ENCODE measurements around the gene TMEM18. TPM values are rescaled to one million over a fixed set of nuclear protein-coding genes. Genes with fewer than 3 reads are reported as not detected.

The TMEM18 gene
- total and polyA plus RNA-seq, 2 experiments from 2014 or later = 15.0 to 41.9 TPM

DNA sequence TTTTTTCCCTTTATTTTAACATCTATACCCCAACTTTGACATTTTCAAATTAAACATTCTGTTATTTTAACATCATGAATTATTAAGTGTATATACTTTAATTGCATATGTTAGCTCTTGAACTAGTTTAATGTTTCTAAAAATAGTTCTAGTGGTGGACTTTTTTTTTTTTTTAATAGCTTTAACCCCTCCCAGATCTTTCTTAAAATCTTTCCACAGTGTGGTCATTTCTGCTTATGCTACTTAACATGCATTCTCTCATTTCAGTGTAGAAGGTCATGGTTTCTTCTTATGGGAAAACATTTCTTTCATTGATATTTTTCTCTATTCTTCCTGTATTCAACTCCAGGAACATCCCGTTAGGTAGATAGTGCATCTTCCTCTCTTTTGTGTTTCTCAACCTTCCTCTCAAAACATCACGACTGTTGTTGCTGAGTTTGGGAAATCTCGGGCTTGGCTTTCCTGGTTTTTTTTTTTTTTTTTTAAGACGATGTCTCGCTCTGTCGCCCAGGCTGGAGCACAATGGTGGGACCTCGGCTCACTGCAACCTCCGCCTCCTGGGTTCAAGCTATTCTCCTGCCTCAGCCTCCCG lies 849 bp upstream of the TMEM18 start (continued):
- TF ChIP-seq, protein P1, sequence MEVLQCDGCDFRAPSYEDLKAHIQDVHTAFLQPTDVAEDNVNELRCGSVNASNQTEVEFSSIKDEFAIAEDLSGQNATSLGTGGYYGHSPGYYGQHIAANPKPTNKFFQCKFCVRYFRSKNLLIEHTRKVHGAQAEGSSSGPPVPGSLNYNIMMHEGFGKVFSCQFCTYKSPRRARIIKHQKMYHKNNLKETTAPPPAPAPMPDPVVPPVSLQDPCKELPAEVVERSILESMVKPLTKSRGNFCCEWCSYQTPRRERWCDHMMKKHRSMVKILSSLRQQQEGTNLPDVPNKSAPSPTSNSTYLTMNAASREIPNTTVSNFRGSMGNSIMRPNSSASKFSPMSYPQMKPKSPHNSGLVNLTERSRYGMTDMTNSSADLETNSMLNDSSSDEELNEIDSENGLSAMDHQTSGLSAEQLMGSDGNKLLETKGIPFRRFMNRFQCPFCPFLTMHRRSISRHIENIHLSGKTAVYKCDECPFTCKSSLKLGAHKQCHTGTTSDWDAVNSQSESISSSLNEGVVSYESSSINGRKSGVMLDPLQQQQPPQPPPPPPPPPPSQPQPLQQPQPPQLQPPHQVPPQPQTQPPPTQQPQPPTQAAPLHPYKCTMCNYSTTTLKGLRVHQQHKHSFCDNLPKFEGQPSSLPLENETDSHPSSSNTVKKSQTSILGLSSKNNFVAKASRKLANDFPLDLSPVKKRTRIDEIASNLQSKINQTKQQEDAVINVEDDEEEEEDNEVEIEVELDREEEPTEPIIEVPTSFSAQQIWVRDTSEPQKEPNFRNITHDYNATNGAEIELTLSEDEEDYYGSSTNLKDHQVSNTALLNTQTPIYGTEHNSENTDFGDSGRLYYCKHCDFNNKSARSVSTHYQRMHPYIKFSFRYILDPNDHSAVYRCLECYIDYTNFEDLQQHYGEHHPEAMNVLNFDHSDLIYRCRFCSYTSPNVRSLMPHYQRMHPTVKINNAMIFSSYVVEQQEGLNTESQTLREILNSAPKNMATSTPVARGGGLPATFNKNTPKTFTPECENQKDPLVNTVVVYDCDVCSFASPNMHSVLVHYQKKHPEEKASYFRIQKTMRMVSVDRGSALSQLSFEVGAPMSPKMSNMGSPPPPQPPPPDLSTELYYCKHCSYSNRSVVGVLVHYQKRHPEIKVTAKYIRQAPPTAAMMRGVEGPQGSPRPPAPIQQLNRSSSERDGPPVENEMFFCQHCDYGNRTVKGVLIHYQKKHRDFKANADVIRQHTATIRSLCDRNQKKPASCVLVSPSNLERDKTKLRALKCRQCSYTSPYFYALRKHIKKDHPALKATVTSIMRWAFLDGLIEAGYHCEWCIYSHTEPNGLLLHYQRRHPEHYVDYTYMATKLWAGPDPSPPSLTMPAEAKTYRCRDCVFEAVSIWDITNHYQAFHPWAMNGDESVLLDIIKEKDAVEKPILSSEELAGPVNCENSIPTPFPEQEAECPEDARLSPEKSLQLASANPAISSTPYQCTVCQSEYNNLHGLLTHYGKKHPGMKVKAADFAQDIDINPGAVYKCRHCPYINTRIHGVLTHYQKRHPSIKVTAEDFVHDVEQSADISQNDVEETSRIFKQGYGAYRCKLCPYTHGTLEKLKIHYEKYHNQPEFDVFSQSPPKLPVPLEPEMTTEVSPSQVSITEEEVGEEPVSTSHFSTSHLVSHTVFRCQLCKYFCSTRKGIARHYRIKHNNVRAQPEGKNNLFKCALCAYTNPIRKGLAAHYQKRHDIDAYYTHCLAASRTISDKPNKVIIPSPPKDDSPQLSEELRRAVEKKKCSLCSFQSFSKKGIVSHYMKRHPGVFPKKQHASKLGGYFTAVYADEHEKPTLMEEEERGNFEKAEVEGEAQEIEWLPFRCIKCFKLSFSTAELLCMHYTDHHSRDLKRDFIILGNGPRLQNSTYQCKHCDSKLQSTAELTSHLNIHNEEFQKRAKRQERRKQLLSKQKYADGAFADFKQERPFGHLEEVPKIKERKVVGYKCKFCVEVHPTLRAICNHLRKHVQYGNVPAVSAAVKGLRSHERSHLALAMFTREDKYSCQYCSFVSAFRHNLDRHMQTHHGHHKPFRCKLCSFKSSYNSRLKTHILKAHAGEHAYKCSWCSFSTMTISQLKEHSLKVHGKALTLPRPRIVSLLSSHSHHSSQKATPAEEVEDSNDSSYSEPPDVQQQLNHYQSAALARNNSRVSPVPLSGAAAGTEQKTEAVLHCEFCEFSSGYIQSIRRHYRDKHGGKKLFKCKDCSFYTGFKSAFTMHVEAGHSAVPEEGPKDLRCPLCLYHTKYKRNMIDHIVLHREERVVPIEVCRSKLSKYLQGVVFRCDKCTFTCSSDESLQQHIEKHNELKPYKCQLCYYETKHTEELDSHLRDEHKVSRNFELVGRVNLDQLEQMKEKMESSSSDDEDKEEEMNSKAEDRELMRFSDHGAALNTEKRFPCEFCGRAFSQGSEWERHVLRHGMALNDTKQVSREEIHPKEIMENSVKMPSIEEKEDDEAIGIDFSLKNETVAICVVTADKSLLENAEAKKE (CRISPR knock-in tag; IDR thresholded peaks at IDR 0.05) = no peak

DNA sequence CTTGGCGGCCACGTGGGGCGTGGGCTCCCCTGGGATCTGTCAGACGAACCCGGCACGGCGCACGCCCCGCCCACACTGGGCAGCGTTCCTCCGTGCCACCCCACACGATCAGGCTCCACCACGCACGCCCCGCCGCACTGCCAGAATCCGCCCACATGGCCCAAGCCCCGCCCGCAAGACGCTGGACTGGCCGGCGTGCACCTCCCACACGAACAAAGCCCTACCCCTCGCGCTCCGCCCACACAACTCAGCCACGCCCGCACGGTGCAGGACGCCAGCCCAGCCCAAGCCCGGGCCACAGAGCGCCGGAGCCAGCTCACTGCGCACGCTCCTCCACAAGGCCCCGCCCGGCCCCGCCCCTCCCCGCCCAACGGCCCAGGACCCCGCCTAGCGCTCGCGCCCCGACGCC lies 555 bp downstream of the TMEM18 start:
- peaks cover 15% of the 10 kb centered on the region for H3K4me1 ChIP-seq (ENCODE audit: insufficient read depth)
- peaks cover 15% of the 10 kb centered on the region for H3K36me3 Mint-ChIP-seq (ENCODE audit: low read depth)
- peak overlapping the region; percentile 77 for H3K4me3 ChIP-seq
- peak overlapping the region; percentile 96 for H3K4me3 Mint-ChIP-seq
- no peaks in the 10 kb centered on the region for H3K36me3 ChIP-seq (ENCODE audit: insufficient read depth)
- H3K27ac Mint-ChIP-seq = peak overlapping the region; percentile 96
- no peak overlapping the region for H2AFZ ChIP-seq
- H3K9me3 Mint-ChIP-seq = no peaks in the 10 kb centered on the region
- H3K27me3 Mint-ChIP-seq (ENCODE audit: insufficient read depth, low read depth, poor library complexity) = peaks cover 9% of the 10 kb centered on the region
- H3K4me2 ChIP-seq = peak overlapping the region; percentile 85
- ATAC-seq = peak; percentile 86
- 0 out of 2 replicates have a peak, but pooled peaks cover 4% of the 10 kb centered on the region for H3F3A ChIP-seq (replicated peaks; ENCODE audit: low read depth)
- H3K4me1 Mint-ChIP-seq = peaks cover 54% of the 10 kb centered on the region
- H3K79me2 ChIP-seq (replicated peaks; ENCODE audit: insufficient read depth) = peaks cover 38% of the 10 kb centered on the region
- H4K20me1 ChIP-seq (replicated peaks; ENCODE audit: insufficient read depth) = peaks cover 9% of the 10 kb centered on the region
- no peaks in the 10 kb centered on the region for H3K9me2 ChIP-seq (ENCODE audit: insufficient read depth)
- no peaks in the 10 kb centered on the region for H3K27me3 ChIP-seq (ENCODE audit: insufficient read depth)
- DNase-seq (ENCODE audit: low spot score) = peak; percentile 98
- no peak overlapping the region; the same call in 1 of the 2 replicates for H3K27ac ChIP-seq (ENCODE audit: low read depth)
- no peak for TF ChIP-seq EZH2phosphoT487 (IDR thresholded peaks at IDR 0.05; ENCODE audit: unreplicated experiment)
- TF ChIP-seq, protein P1 (CRISPR knock-in tag; IDR thresholded peaks at IDR 0.05) = no peak
- TF ChIP-seq JUNB (IDR thresholded peaks at IDR 0.05; ENCODE audit: unreplicated experiment) = no peak
- TF ChIP-seq ZNF331 (CRISPR knock-in tag; IDR thresholded peaks at IDR 0.05; ENCODE audit: low read depth) = no peak
- TF ChIP-seq, protein P2, sequence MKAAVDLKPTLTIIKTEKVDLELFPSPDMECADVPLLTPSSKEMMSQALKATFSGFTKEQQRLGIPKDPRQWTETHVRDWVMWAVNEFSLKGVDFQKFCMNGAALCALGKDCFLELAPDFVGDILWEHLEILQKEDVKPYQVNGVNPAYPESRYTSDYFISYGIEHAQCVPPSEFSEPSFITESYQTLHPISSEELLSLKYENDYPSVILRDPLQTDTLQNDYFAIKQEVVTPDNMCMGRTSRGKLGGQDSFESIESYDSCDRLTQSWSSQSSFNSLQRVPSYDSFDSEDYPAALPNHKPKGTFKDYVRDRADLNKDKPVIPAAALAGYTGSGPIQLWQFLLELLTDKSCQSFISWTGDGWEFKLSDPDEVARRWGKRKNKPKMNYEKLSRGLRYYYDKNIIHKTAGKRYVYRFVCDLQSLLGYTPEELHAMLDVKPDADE (IDR thresholded peaks at IDR 0.05) = no peak
- TF ChIP-seq EZH2 (IDR thresholded peaks at IDR 0.05; ENCODE audit: low read depth, unreplicated experiment) = no peak
- no peak for TF ChIP-seq NANOG (IDR thresholded peaks at IDR 0.05; ENCODE audit: borderline replicate concordance)
